HepG2 (cell line): ENCODE data around the gene BIVM. TPM values are rescaled to one million over a fixed set of nuclear protein-coding genes. Genes with fewer than 3 reads are reported as not detected.

Source experiments
- ATAC-seq: fragments of 200-7000 bp; cut with Tn5 transposase; 3 replicates; pipeline ENCODE4 v1.9.1; 2020; ENCODE audit warnings: mild to moderate bottlenecking, moderate library complexity
- BruUV-seq: library from RNA; stranded (reverse); fragments of 400-500 nt; replicated peaks from 2 replicates; lab custom pipeline; 2021; lab: Mats Ljungman, UMichigan
- CTCF ChIA-PET: fragments of 300-600 bp; formaldehyde crosslinking; extraction: SDS; loops from one replicate; lab custom pipeline; 2021; ENCODE audit warnings: low total read pairs, inconsistent platforms, low intra/inter-chr PET ratio; lab: Yijun Ruan, JAX
- POLR2A ChIA-PET: fragments of 350-600 bp; sonication (Branson Sonifier 250); formaldehyde crosslinking; loops from one replicate; lab custom pipeline; 2020; ENCODE audit warnings: antibody characterized with exemption, inconsistent platforms; lab: Yijun Ruan, JAX
- DNase-seq: peaks from one replicate; pipeline ENCODE4 v3.0.0-alpha.2; 2015; ENCODE audit warnings: low spot score
- FAIRE-seq: peaks from 3 replicates; lab custom pipeline; 2011; peaks lifted over from hg19 to GRCh38; lab: Jason Lieb, UNC
- H2AFZ ChIP-seq: one replicate; pipeline ENCODE4 v1.6.1; 2011; ENCODE audit warnings: low read length, inconsistent platforms
- H3K27ac ChIP-seq: fragments of 300-600 bp; 3 replicates; pipeline ENCODE4 v1.8.0; 2011; ENCODE audit warnings: mixed run types, mild to moderate bottlenecking, mixed read lengths, low read length, inconsistent platforms; ENCODE audit not compliant: insufficient read depth; ENCODE audit errors: extremely low read length
- H3K27me3 ChIP-seq, 2 experiments: fragments of 200-600 bp in 1 of 2; 2 replicates in 1 of 2; 3 replicates in 1 of 2; pipeline versions ENCODE4 v1.6.0 to v1.8.0; 2011; ENCODE audit warnings: low read length in 2 of 2, mild to moderate bottlenecking in 2 of 2, moderate library complexity in 2 of 2, inconsistent platforms in 1 of 2; ENCODE audit not compliant: insufficient read depth in 2 of 2, control insufficient read depth in 1 of 2
- H3K36me3 ChIP-seq, 2 experiments: fragments of 200-600 bp in 1 of 2; replicated peaks in 1 of 2; 2 replicates in 1 of 2; 3 replicates in 1 of 2; pipeline versions ENCODE4 v1.5.1 to v1.8.0; 2011; ENCODE audit warnings: low read length in 2 of 2, inconsistent platforms in 1 of 2; ENCODE audit not compliant: insufficient read depth in 2 of 2, control insufficient read depth in 1 of 2
- H3K4me1 ChIP-seq: 2 replicates; pipeline ENCODE4 v1.5.1; 2012; ENCODE audit warnings: low read length, inconsistent platforms; ENCODE audit not compliant: insufficient read depth
- H3K4me2 ChIP-seq: 2 replicates; pipeline ENCODE4 v1.6.0; 2011; ENCODE audit warnings: low read depth, low read length, inconsistent platforms
- H3K4me3 ChIP-seq, 3 experiments: fragments of 200-600 bp in 1 of 3; sonication (generic), shearing (Covaris generic) in 1 of 3; replicated peaks in 1 of 3; 2 replicates each; pipeline ENCODE4 v1.5.1; 2011 to 2016; ENCODE audit warnings: low read length in 3 of 3, inconsistent platforms in 2 of 3, low read depth in 2 of 3, mild to moderate bottlenecking in 2 of 3, control low read depth in 1 of 3, mixed read lengths in 1 of 3; ENCODE audit not compliant: insufficient read depth in 1 of 3
- H3K79me2 ChIP-seq: one replicate; pipeline ENCODE4 v1.6.1; 2011; ENCODE audit warnings: low read length, inconsistent platforms; ENCODE audit not compliant: insufficient read depth
- H3K9ac ChIP-seq: 2 replicates; pipeline ENCODE4 v1.6.0; 2011; ENCODE audit warnings: mild to moderate bottlenecking, low read depth, low read length, inconsistent platforms; ENCODE audit not compliant: insufficient read depth
- H3K9me3 ChIP-seq: 2 replicates; pipeline ENCODE4 v1.5.1; 2012; ENCODE audit warnings: mild to moderate bottlenecking, low read length
- H4K20me1 ChIP-seq: 2 replicates; pipeline ENCODE4 v1.6.0; 2011; ENCODE audit warnings: inconsistent platforms, mild to moderate bottlenecking, low read length, moderate library complexity; ENCODE audit not compliant: insufficient read depth
- ARID2 ChIP-seq: sonication (generic); formaldehyde crosslinking; IDR thresholded peaks from 2 replicates; pipeline ENCODE4 v1.8.1; 2022; ENCODE audit warnings: mild to moderate bottlenecking, missing genetic modification reagents, borderline replicate concordance
- CHD4 ChIP-seq: fragments of 200-600 bp; sonication (generic); IDR thresholded peaks from 2 replicates; pipeline ENCODE4 v1.7.0; 2017; ENCODE audit warnings: mild to moderate bottlenecking, low read length, borderline replicate concordance
- EEA1 ChIP-seq: sonication (generic); formaldehyde crosslinking; IDR thresholded peaks from 2 replicates; pipeline ENCODE4 v1.5.1; 2020; ENCODE audit warnings: mild to moderate bottlenecking, missing genetic modification reagents, borderline replicate concordance
- HBP1 ChIP-seq: IDR thresholded peaks from 2 replicates; pipeline ENCODE4 v1.6.1; 2016; ENCODE audit warnings: low read depth, control low read depth
- HNRNPL ChIP-seq: fragments of 200-400 bp; formaldehyde crosslinking; IDR thresholded peaks from 2 replicates; pipeline ENCODE4 v1.6.1; 2017; ENCODE audit warnings: mild to moderate bottlenecking, low read depth, low read length
- HNRNPLL ChIP-seq: fragments of 200-400 bp; formaldehyde crosslinking; IDR thresholded peaks from 2 replicates; pipeline ENCODE4 v1.6.1; 2017; ENCODE audit warnings: mild to moderate bottlenecking, low read depth, low read length; ENCODE audit not compliant: poor library complexity, severe bottlenecking
- KLF16 ChIP-seq, 2 experiments: sonication (generic) in 1 of 2; formaldehyde crosslinking in 1 of 2; IDR thresholded peaks; 2 replicates each; pipeline versions ENCODE4 v1.6.1 to v1.8.0; 2016 to 2023; ENCODE audit warnings: missing genetic modification reagents in 2 of 2, missing compliant biosample characterization in 1 of 2
- KMT2B ChIP-seq: IDR thresholded peaks from 2 replicates; pipeline ENCODE4 v1.6.1; 2016; ENCODE audit warnings: missing genetic modification reagents, missing compliant biosample characterization
- PRDM15 ChIP-seq: sonication (generic); formaldehyde crosslinking; IDR thresholded peaks from 2 replicates; pipeline ENCODE4 v1.4.0; 2020; ENCODE audit warnings: missing genetic modification reagents
- TAF1 ChIP-seq: sonication (generic); formaldehyde crosslinking; IDR thresholded peaks from 2 replicates; pipeline ENCODE4 v1.4.0; 2020; ENCODE audit warnings: missing genetic modification reagents
- ZC3H13 ChIP-seq: sonication (generic); formaldehyde crosslinking; IDR thresholded peaks from 2 replicates; pipeline ENCODE4 v1.8.1; 2023; ENCODE audit warnings: mild to moderate bottlenecking, missing genetic modification reagents, moderate library complexity
- ZC3H4 ChIP-seq: sonication (generic); formaldehyde crosslinking; IDR thresholded peaks from 2 replicates; pipeline ENCODE4 v1.4.0; 2020; ENCODE audit warnings: missing genetic modification reagents, borderline replicate concordance
- ZNF263 ChIP-seq: sonication (generic); formaldehyde crosslinking; IDR thresholded peaks from 2 replicates; pipeline ENCODE4 v1.4.0; 2020; ENCODE audit warnings: missing genetic modification reagents
- ZNF484 ChIP-seq: sonication (generic); formaldehyde crosslinking; IDR thresholded peaks from 2 replicates; pipeline ENCODE4 v1.5.1; 2020; ENCODE audit warnings: mild to moderate bottlenecking, low read depth, missing genetic modification reagents, borderline replicate concordance
- ZNF607 ChIP-seq: sonication (generic); formaldehyde crosslinking; IDR thresholded peaks from 2 replicates; pipeline ENCODE4 v1.5.1; 2020; ENCODE audit warnings: missing genetic modification reagents, mild to moderate bottlenecking, borderline replicate concordance
- ZSCAN5A ChIP-seq: sonication (generic); formaldehyde crosslinking; IDR thresholded peaks from 2 replicates; pipeline ENCODE4 v1.8.0; 2022; ENCODE audit warnings: mild to moderate bottlenecking, missing genetic modification reagents, borderline replicate concordance
- WGBS: methylation state at CpG from one replicate; pipeline ENCODE4 v1.1.6; 2017; ENCODE audit warnings: low lambda C conversion rate; 5-methylcytosine and 5-hydroxymethylcytosine counted together
- in situ Hi-C: cut with HindIII; loops from 2 replicates; pipeline ENCODE4 v1.10.0; 2017; ENCODE audit warnings: low pct_unique_long_range_greater_than_20kb; ENCODE audit not compliant: extremely low pct_ligation_motif_present
- intact Hi-C: fragments of 100-400 bp; cut with micrococcal nuclease; formaldehyde crosslinking; loops from one replicate; pipeline ENCODE4 v1.10.0; 2022; ENCODE audit not compliant: unreplicated experiment
- polyA plus RNA-seq, 8 experiments: library from polyadenylated mRNA; depleted of rRNA in 3 of 8; stranded (reverse) in 7 of 8; unstranded in 1 of 8; fragments of >200 nt; fragmentation: Illumina TruSeq in 4 of 8; extraction: Trizol in 4 of 8; gene quantifications; 2 replicates each; pipeline versions ENCODE4 v1.2.1 to v1.2.3, GENCODE V29; 2011 to 2016; ENCODE audit warnings: low read depth in 4 of 8, missing spikeins in 1 of 8, mixed read lengths in 1 of 8; ENCODE audit not compliant: insufficient read depth in 1 of 8
- total RNA-seq, 5 experiments: library from RNA; depleted of rRNA; stranded (reverse); fragments of >200 nt; fragmentation: Illumina TruSeq; extraction: Trizol; gene quantifications; 2 replicates each; pipeline ENCODE4 v1.2.3, GENCODE V29; 2016; ENCODE audit warnings: low read depth in 1 of 5

BIVM gene
- total and polyA plus RNA-seq, 2 of the 13 experiments (the other 11 are each of a cell fraction or from before 2014, with no cell fraction given) = 10.4 to 15.8 TPM

- TF ChIP-seq PRDM15 (CRISPR knock-in tag) (no peak), ZC3H13 (no peak), ZNF607 (no peak), HNRNPL (no peak), ZNF263 (CRISPR knock-in tag) (no peak), ZNF484 (no peak), ZC3H4 (CRISPR knock-in tag) (no peak)
Observed at GRCh38 chr13:102872531-102872930, 73.6 kb downstream of the BIVM start (continued).

- in situ Hi-C loops = no loop called here
- WGBS = 58% methylated on average over 3 of the region's 3 CpGs
- no peaks in the 10 kb centered on the region for H3K79me2 ChIP-seq
- CTCF ChIA-PET = no interaction called here
- FAIRE-seq (no peak), DNase-seq (no peak), ATAC-seq (no peak)
- no peak overlapping the region for H3K9ac ChIP-seq
- peaks cover 5% of the 10 kb centered on the region; the same call in 1 of the 2 replicates for H4K20me1 ChIP-seq
- peaks cover 9 to 45% of the 10 kb centered on the region in 2 experiments; a peak in 4 of 5 replicates for H3K36me3 ChIP-seq
- no peak overlapping the region for H2AFZ ChIP-seq
- H3K4me1 ChIP-seq = peaks cover 7% of the 10 kb centered on the region; the same call in 1 of the 2 replicates
- no peak overlapping the region for H3K4me3 ChIP-seq
- BruUV-seq = no TSS peak
- H3K4me2 ChIP-seq = no peak overlapping the region
- H3K9me3 ChIP-seq = no peaks in the 10 kb centered on the region
- H3K27ac ChIP-seq = no peak overlapping the region
- POLR2A ChIA-PET = no interaction called here
- no peaks in the 10 kb centered on the region for H3K27me3 ChIP-seq
- intact Hi-C loops = loop anchor here (5.0 kb wide), 1 partner anchor 44 kb away; no protein-coding TSS in a partner anchor
- TF ChIP-seq KLF16 (CRISPR knock-in tag; IDR thresholded peaks at IDR 0.05) = no peak
- no peak for TF ChIP-seq EEA1 (CRISPR knock-in tag)
- TF ChIP-seq HBP1 = no peak
- no peak for TF ChIP-seq CHD4
- TF ChIP-seq HNRNPLL = no peak
- TF ChIP-seq KMT2B (CRISPR knock-in tag) = no peak
- no peak for TF ChIP-seq TAF1 (CRISPR knock-in tag)
- no peak for TF ChIP-seq ZSCAN5A (CRISPR knock-in tag)
- no peak for TF ChIP-seq ARID2 (CRISPR knock-in tag)
Observed at GRCh38 chr13:102873653-102874052, 74.7 kb downstream of the BIVM start.
